PC-9 (cell line): ENCODE results near the gene INAVA.

Experiments used
- EZH2 ChIP-seq: fragments of 200-600 bp; sonication (generic); IDR thresholded peaks from 2 replicates; pipeline ENCODE4 v1.8.0; 2017; ENCODE audit warnings: antibody characterized with exemption, low read depth
- TF ChIP-seq, protein P1 (sequence below): fragments of 200-600 bp; sonication (generic); conservative IDR thresholded peaks from 2 replicates; pipeline ENCODE4 v1.6.1; 2017; ENCODE audit warnings: mixed run types, antibody characterized with exemption, mild to moderate bottlenecking, moderate library complexity

DNA sequence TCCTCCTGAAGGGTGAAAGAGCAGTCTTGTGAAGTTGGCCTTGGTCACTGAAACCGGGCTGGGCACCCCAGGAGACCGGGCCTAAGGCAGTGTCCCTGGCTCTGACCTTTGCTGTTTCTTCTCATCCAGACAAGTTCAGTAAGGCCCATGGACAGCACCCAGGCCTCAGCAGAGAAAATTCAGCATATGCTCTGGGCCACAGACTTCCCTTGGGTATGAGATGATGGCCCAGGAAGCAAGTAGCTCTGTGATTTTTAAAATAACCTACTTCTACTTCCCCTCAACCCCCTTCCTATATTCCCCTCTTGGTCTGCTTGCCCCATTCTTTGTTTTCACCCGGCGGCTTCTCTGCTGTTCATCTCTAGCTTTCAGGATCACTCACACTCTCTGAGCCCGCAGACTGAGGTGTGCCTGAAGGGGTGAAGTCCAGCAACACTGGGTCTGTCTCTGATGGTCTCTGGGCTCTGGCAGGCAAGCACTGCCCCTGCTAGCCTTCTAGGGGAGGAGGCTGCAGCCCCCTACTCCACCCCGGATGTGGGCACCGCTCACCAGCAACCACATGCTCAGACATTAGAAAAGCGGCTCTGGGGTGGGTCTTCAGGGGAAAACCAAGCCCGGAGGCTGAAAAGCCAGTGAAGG is 24.8 kb upstream of the INAVA start:
- TF ChIP-seq, protein P1, sequence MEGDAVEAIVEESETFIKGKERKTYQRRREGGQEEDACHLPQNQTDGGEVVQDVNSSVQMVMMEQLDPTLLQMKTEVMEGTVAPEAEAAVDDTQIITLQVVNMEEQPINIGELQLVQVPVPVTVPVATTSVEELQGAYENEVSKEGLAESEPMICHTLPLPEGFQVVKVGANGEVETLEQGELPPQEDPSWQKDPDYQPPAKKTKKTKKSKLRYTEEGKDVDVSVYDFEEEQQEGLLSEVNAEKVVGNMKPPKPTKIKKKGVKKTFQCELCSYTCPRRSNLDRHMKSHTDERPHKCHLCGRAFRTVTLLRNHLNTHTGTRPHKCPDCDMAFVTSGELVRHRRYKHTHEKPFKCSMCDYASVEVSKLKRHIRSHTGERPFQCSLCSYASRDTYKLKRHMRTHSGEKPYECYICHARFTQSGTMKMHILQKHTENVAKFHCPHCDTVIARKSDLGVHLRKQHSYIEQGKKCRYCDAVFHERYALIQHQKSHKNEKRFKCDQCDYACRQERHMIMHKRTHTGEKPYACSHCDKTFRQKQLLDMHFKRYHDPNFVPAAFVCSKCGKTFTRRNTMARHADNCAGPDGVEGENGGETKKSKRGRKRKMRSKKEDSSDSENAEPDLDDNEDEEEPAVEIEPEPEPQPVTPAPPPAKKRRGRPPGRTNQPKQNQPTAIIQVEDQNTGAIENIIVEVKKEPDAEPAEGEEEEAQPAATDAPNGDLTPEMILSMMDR = no peak
- no peak for TF ChIP-seq EZH2
